ENCODE results near the gene EIF2B2.

DNA sequence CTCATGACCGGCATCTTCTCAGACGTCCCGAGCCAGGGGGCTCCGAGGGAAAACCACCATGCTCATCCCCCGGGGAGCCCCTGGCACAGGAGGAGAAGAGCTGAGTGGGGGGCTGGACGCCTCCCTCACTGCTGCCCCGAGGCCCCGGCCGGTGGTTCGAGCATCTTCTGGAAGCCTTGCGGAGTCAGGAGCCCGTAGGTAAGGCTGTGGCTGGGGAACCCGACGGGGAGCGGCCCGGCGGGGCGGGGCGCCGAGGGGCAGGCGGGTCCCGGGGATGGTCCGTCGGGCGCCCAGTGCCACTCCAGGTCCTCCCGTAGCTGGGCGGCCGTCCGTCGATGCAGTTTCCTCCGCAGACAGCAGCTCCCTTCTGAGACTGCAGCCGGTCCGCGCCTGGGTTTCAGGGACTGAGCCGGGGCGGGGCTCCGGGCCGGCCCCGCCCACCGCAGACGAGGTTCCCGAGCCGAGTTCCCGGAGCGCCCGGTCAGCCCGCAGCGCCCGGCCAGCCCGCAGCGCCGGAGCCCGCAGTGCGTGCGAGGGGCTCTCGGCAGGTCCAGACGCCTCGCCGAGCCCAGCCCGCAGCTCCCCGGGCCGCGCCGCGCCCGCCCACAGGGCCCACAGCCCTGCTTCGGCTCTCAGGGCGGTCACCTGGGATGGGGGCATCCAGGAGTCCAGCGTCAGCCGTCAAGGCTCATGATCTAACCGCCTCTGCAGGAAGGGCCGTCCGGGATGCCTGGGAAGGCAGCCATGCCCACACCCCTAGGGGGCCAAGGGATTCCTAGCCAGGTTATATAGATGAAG lies 47.3 kb upstream of the EIF2B2 start, which contains the start of gene PGF:
- TF ChIP-seq TAF1 (IDR thresholded peaks at IDR 0.05; ENCODE audit: borderline replicate concordance, insufficient read depth, low read length): no peak
- TF ChIP-seq POLR2AphosphoS5 (IDR thresholded peaks at IDR 0.05; ENCODE audit: low read depth, low read length): no peak

Data from PFSK-1 (cell line).